HUES48 (cell line): ENCODE measurements around the gene PPP2R5E.

ENCODE experiments used
- H3K27ac ChIP-seq: one replicate; pipeline ENCODE4 v1.7.0; 2013; ENCODE audit warnings: low read depth, low read length, inconsistent platforms
- H3K27me3 ChIP-seq: 2 replicates; pipeline ENCODE4 v1.6.1; 2013; ENCODE audit warnings: mild to moderate bottlenecking, low read length; ENCODE audit not compliant: control insufficient read depth, insufficient read depth
- H3K36me3 ChIP-seq: 2 replicates; pipeline ENCODE4 v1.6.1; 2013; ENCODE audit warnings: low read length; ENCODE audit not compliant: control insufficient read depth, insufficient read depth
- H3K4me1 ChIP-seq: 2 replicates; pipeline ENCODE4 v1.6.1; 2013; ENCODE audit warnings: mild to moderate bottlenecking, low read length; ENCODE audit not compliant: control insufficient read depth, insufficient read depth
- H3K4me3 ChIP-seq: 2 replicates; pipeline ENCODE4 v1.5.1; 2013; ENCODE audit warnings: mild to moderate bottlenecking, low read depth, low read length
- H3K9ac ChIP-seq: 2 replicates; pipeline ENCODE4 v1.6.1; 2013; ENCODE audit warnings: mild to moderate bottlenecking, low read depth, low read length, moderate library complexity
- H3K9me3 ChIP-seq: 2 replicates; pipeline ENCODE4 v1.6.1; 2013; ENCODE audit warnings: low read length; ENCODE audit not compliant: control insufficient read depth, insufficient read depth

PPP2R5E gene

DNA sequence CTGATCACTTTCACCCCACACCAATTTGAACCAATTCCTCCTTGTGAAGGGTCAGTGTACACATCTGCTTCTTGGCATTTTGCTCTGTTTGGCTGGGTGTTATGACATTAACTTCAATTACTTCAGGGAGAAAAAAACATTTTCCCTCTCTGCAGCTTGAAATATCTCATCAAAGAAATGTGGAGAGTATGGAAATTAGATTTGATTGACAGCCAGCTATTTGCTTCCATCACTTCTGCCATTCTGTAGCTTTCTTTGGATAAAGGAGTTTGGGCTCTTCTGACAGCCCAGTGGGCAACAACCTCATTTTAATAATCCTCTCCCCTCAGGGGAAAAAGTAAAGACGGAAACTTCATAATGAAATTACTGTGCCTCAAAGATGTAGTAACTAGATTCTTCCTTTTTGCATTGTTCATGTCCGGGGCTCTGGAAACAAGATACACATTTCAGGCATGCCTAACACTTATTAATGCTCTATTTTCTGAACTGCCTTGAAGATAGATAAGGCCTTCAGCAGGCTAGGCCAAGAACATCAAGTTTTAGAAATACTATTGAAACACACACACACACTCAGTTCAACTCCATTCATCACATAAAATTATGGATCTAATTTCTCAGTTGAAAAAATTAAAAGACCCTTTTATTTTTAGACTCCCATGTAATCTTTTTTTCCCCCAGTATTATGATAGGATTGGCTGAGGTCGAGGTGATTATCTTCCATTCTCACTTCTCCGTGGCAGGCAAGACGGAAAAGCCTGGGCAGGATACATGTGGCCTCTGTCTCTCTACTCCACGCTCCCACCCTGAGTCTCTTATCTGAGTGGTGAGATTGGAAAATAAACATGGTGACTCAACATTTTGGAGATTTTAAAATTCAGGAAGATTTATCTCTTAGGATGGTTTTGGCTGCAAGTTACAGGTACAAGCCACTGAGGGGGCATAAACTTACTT is 214.1 kb downstream of the PPP2R5E start:
- no peaks in the 10 kb centered on the region for H3K9me3 ChIP-seq
- H3K27ac ChIP-seq: no peak overlapping the region
- no peaks in the 10 kb centered on the region for H3K36me3 ChIP-seq
- no peak overlapping the region for H3K9ac ChIP-seq
- no peak overlapping the region for H3K4me3 ChIP-seq
- no peaks in the 10 kb centered on the region for H3K4me1 ChIP-seq
- no peaks in the 10 kb centered on the region for H3K27me3 ChIP-seq

DNA sequence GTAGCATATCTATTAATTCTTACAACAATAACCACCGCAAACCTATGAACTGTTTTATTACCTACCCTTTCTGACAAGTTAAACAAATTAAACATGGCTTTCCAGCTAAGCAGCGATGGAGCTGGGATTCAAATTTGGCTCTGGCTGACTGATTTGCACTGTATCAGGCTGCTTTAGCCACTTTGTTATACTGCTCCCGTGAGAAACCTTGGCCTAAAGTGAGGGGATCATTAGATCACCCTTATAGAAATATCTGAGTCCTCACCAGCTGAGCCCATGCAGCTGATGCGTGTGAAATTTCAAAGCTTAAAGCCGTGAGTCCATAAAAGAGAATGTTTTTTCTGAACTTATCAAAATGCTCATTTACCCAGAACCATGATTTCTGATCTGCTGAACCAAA is 216.3 kb downstream of the PPP2R5E start:
- H3K36me3 ChIP-seq: no peaks in the 10 kb centered on the region
- H3K9ac ChIP-seq: no peak overlapping the region
- H3K27me3 ChIP-seq: no peaks in the 10 kb centered on the region
- no peak overlapping the region for H3K27ac ChIP-seq
- H3K4me1 ChIP-seq: no peaks in the 10 kb centered on the region; the same call in 1 of the 2 replicates
- no peak overlapping the region for H3K4me3 ChIP-seq
- no peaks in the 10 kb centered on the region for H3K9me3 ChIP-seq

DNA sequence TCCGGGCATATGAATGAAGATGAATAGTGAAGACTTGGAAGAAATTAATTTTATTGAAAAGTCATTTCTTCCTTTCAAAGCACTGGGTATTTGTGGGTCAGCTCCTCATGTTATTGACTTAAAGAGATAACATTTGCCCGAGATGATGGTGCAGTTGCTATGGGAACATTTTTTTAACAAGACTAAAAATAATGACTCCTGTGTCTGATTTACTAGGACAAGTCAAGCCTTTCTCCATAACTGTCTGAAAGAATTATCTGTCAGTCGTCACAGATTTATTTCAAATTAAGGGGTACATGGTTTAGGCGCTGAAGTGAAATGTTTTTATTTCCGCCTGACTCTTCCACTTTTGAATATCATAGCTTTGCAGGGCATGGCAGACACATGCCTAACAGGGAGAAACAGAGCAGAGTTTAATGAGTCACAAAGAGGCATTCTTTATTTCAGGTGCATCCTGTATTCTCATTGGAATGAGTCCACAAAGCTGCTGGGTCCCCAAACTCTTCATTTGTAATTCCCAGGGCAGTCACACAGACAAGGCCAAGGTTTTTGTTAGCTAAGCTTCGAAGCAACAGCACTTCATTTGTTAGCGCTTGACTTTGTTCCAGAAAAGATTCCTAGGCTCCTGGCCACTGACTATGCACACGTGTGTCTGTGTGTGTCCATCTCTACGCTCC is 220.1 kb downstream of the PPP2R5E start:
- Histone ChIP-seq H3K9ac (no peak overlapping the region), H3K36me3 (no peaks in the 10 kb centered on the region)

DNA sequence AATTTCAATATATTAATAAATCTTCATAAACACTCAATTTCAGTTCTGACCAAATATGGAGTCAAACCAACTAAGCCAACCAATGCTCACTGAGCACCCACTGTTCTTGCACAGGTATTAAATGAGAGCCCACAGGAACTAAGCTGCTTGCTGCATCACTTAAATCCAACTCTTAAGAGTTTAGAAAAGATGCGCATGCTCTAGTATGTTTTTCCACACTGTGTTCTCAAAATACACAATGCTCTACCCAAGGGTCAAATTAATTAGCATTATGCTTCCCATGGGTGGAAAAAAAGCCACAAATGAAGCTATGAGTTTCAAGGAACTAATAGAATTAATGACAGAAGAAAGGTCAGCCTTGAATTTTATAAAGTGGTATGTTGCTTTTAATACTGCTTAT is 220.7 kb downstream of the PPP2R5E start:
- Histone ChIP-seq H3K27me3 (no peaks in the 10 kb centered on the region), H3K36me3 (no peaks in the 10 kb centered on the region), H3K4me1 (no peaks in the 10 kb centered on the region; the same call in 1 of the 2 replicates), H3K27ac (no peak overlapping the region), H3K9me3 (no peaks in the 10 kb centered on the region), H3K4me3 (no peak overlapping the region), H3K9ac (no peak overlapping the region)

More for the DNA sequence above, 220.1 kb downstream of the PPP2R5E start:
- no peaks in the 10 kb centered on the region for H3K9me3 ChIP-seq
- no peaks in the 10 kb centered on the region for H3K27me3 ChIP-seq
- H3K4me3 ChIP-seq: no peak overlapping the region
- no peak overlapping the region for H3K27ac ChIP-seq
- H3K4me1 ChIP-seq: no peaks in the 10 kb centered on the region; the same call in 1 of the 2 replicates
